CD4-positive, CD25-positive, alpha-beta regulatory T cell (primary cell): ENCODE data around the gene ATXN1. TPM values are rescaled to one million over a fixed set of nuclear protein-coding genes. Genes with fewer than 3 reads are reported as not detected.

Experiments
- ATAC-seq, 2 donors: fragments of 150-1000 bp; cut with Tn5 transposase; one replicate each; pipeline ENCODE4 v1.10.0; 2021; ENCODE audit warnings: low read depth in 2 of 2, moderate number of reproducible peaks in 2 of 2, moderate library complexity in 1 of 2
- DNase-seq, 3 donors: peaks; one replicate each; pipeline versions ENCODE4 v3.0.0 to v3.0.0-alpha.2; 2012 to 2022; ENCODE audit warnings: mixed read lengths in 1 of 3
- H3K27ac ChIP-seq: one replicate; pipeline ENCODE4 v1.7.0; 2013; ENCODE audit warnings: mild to moderate bottlenecking, low read length; ENCODE audit not compliant: insufficient read depth, poor library complexity, severe bottlenecking
- H3K27me3 ChIP-seq: one replicate; pipeline ENCODE4 v1.7.0; 2013; ENCODE audit warnings: low read length; ENCODE audit not compliant: control insufficient read depth, insufficient read depth
- H3K36me3 ChIP-seq: one replicate; pipeline ENCODE4 v1.7.0; 2013; ENCODE audit warnings: mild to moderate bottlenecking, low read length, moderate library complexity; ENCODE audit not compliant: control insufficient read depth, insufficient read depth
- H3K4me1 ChIP-seq: 2 replicates; pipeline ENCODE4 v1.7.0; 2013; ENCODE audit warnings: mild to moderate bottlenecking, low read length; ENCODE audit not compliant: insufficient read depth, control insufficient read depth, poor library complexity, severe bottlenecking
- H3K4me3 ChIP-seq: one replicate; pipeline ENCODE4 v1.7.0; 2013; ENCODE audit warnings: low read depth, mild to moderate bottlenecking, low read length, moderate library complexity
- H3K9me3 ChIP-seq, 2 experiments: 1 replicate in 1 of 2; 2 replicates in 1 of 2; pipeline ENCODE4 v1.7.0; 2013; ENCODE audit warnings: low read length in 2 of 2, mild to moderate bottlenecking in 1 of 2, moderate library complexity in 1 of 2; ENCODE audit not compliant: control insufficient read depth in 2 of 2
- H3K27ac Mint-ChIP-seq, 3 donors: one replicate each; pipeline ENCODE4 v1.8.0; 2020 to 2022; ENCODE audit warnings: mild to moderate bottlenecking in 3 of 3, mixed read lengths in 3 of 3, moderate library complexity in 2 of 3
- H3K27me3 Mint-ChIP-seq: one replicate; pipeline ENCODE4 v1.8.0; 2022; ENCODE audit warnings: mild to moderate bottlenecking, mixed read lengths
- H3K36me3 Mint-ChIP-seq: one replicate; pipeline ENCODE4 v1.8.0; 2020; ENCODE audit warnings: mixed read lengths
- H3K4me1 Mint-ChIP-seq, 4 donors: one replicate each; pipeline ENCODE4 v1.8.0; 2020 to 2022; ENCODE audit warnings: mixed read lengths in 4 of 4, mild to moderate bottlenecking in 1 of 4
- H3K4me3 Mint-ChIP-seq, 4 donors: one replicate each; pipeline ENCODE4 v1.8.0; 2020 to 2022; ENCODE audit warnings: mild to moderate bottlenecking in 4 of 4, mixed read lengths in 4 of 4, moderate library complexity in 3 of 4
- H3K9me3 Mint-ChIP-seq, 7 donors: one replicate each; pipeline ENCODE4 v1.8.0; 2020 to 2022; ENCODE audit warnings: mixed read lengths in 7 of 7, mild to moderate bottlenecking in 3 of 7, moderate library complexity in 2 of 7
- polyA plus RNA-seq, 4 donors: library from polyadenylated mRNA; unstranded; fragments of 300-500 nt; fragmentation: Illumina TruSeq; gene quantifications; one replicate each; pipeline ENCODE4 v1.2.3, GENCODE V29; 2021
- total RNA-seq: library from RNA; stranded (reverse); gene quantifications from one replicate; pipeline ENCODE4 v1.2.3, GENCODE V29; 2022

Gene ATXN1
- total and polyA plus RNA-seq, 5 donors from 2014 or later = 15.8 to 191 (median 19.2) TPM

DNA sequence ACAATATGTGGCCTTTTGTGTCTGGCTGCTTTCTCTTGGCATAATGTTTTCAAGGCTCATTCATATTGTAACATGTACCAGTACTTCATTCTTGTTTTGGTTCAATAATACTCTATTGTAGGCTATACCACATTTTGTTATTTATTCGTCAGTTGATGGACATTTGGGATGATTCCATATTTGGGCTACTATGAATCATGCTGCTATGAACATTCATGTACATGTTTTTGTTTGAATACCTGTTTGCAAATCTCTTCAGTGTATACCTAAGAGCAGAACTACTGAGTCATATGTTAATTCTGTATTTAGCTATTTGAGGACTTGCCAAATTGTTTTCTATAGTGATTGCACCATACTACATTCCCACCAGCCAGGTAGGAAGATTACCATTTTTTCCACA is 263.0 kb downstream of the ATXN1 start:
- H3K27ac Mint-ChIP-seq = peak overlapping the region in 1 of 3 donors; percentile 70
- H3K36me3 Mint-ChIP-seq = peaks cover 22% of the 10 kb centered on the region
- H3K4me3 Mint-ChIP-seq = no peak overlapping the region
- DNase-seq (no peak), ATAC-seq (no peak)
- Histone ChIP-seq H3K4me3 (no peak overlapping the region), H3K4me1 (peaks cover 17% of the 10 kb centered on the region), H3K27ac (no peak overlapping the region), H3K9me3 (no peaks in the 10 kb centered on the region), H3K27me3 (no peaks in the 10 kb centered on the region), H3K36me3 (peaks cover 5% of the 10 kb centered on the region)
- peaks cover 0 to 7% (median 0%) of the 10 kb centered on the region in 7 donors for H3K9me3 Mint-ChIP-seq
- peaks cover 5 to 49% (median 44%) of the 10 kb centered on the region in 4 donors for H3K4me1 Mint-ChIP-seq
- H3K27me3 Mint-ChIP-seq = no peaks in the 10 kb centered on the region

GRCh38 chr6:16496991-16497801 is 264.1 kb downstream of the ATXN1 start:
- DNase-seq = no peak
- no peak overlapping the region for H3K4me3 Mint-ChIP-seq
- H3K27me3 ChIP-seq = no peaks in the 10 kb centered on the region
- H3K4me1 Mint-ChIP-seq = peaks cover 5 to 54% (median 41%) of the 10 kb centered on the region in 4 donors
- no peak overlapping the region for H3K27ac ChIP-seq
- H3K9me3 Mint-ChIP-seq = peaks cover 0 to 7% (median 0%) of the 10 kb centered on the region in 7 donors
- ATAC-seq = no peak
- H3K27me3 Mint-ChIP-seq = no peaks in the 10 kb centered on the region
- H3K27ac Mint-ChIP-seq = peak overlapping the region in 2 of 3 donors; percentile 26 to 89
- peaks cover 16% of the 10 kb centered on the region for H3K4me1 ChIP-seq
- H3K36me3 ChIP-seq = peaks cover 5% of the 10 kb centered on the region
- H3K4me3 ChIP-seq = no peak overlapping the region
- no peaks in the 10 kb centered on the region for H3K9me3 ChIP-seq
- peaks cover 25% of the 10 kb centered on the region for H3K36me3 Mint-ChIP-seq

GRCh38 chr6:16496210-16496609 is 265.1 kb downstream of the ATXN1 start:
- ATAC-seq (peak; percentile 50 to 64), DNase-seq (peak in 1 of 3 donors; percentile 59)
- Mint-ChIP-seq H3K36me3 (peaks cover 25% of the 10 kb centered on the region), H3K4me1 (peaks cover 5 to 53% (median 43%) of the 10 kb centered on the region in 4 donors), H3K27ac (peak overlapping the region in 2 of 3 donors; percentile 4 to 69), H3K4me3 (peak overlapping the region in 1 of 4 donors; percentile 28), H3K9me3 (peaks cover 0 to 7% (median 0%) of the 10 kb centered on the region in 7 donors), H3K27me3 (no peaks in the 10 kb centered on the region)
- H3K9me3 ChIP-seq = no peaks in the 10 kb centered on the region
- peaks cover 16% of the 10 kb centered on the region for H3K4me1 ChIP-seq
- H3K4me3 ChIP-seq = no peak overlapping the region
- no peaks in the 10 kb centered on the region for H3K27me3 ChIP-seq
- no peak overlapping the region for H3K27ac ChIP-seq
- peaks cover 5% of the 10 kb centered on the region for H3K36me3 ChIP-seq

GRCh38 chr6:16494793-16495192 is 266.5 kb downstream of the ATXN1 start:
- Histone ChIP-seq H3K4me3 (no peak overlapping the region), H3K27me3 (no peaks in the 10 kb centered on the region), H3K9me3 (no peaks in the 10 kb centered on the region), H3K27ac (no peak overlapping the region), H3K36me3 (peaks cover 4% of the 10 kb centered on the region), H3K4me1 (peaks cover 17% of the 10 kb centered on the region)
- ATAC-seq = peak; percentile 34 to 50
- Mint-ChIP-seq H3K36me3 (peaks cover 21% of the 10 kb centered on the region), H3K4me1 (peaks cover 5 to 63% (median 51%) of the 10 kb centered on the region in 4 donors), H3K27me3 (no peaks in the 10 kb centered on the region), H3K9me3 (peaks cover 0 to 7% (median 0%) of the 10 kb centered on the region in 7 donors), H3K27ac (peak overlapping the region in 2 of 3 donors; percentile 82 to 83), H3K4me3 (no peak overlapping the region)
- no peak for DNase-seq

- Histone ChIP-seq H3K27me3 (no peaks in the 10 kb centered on the region), H3K9me3 (no peaks in the 10 kb centered on the region), H3K4me3 (no peak overlapping the region), H3K27ac (no peak overlapping the region), H3K36me3 (peaks cover 2% of the 10 kb centered on the region), H3K4me1 (peaks cover 27% of the 10 kb centered on the region)
- DNase-seq (no peak), ATAC-seq (no peak)
- peaks cover 11 to 73% (median 58%) of the 10 kb centered on the region in 4 donors for H3K4me1 Mint-ChIP-seq
- H3K9me3 Mint-ChIP-seq = peaks cover 0 to 2% (median 0%) of the 10 kb centered on the region in 7 donors
- no peak overlapping the region for H3K4me3 Mint-ChIP-seq
- no peaks in the 10 kb centered on the region for H3K27me3 Mint-ChIP-seq
- H3K27ac Mint-ChIP-seq = peak overlapping the region in 1 of 3 donors; percentile 45
- H3K36me3 Mint-ChIP-seq = peaks cover 18% of the 10 kb centered on the region
Measured at GRCh38 chr6:16493802-16494201, 267.5 kb downstream of the ATXN1 start.

GRCh38 chr6:16493112-16493511 is 268.1 kb downstream of the ATXN1 start:
- no peak overlapping the region for H3K27ac ChIP-seq
- no peaks in the 10 kb centered on the region for H3K27me3 Mint-ChIP-seq
- H3K4me3 Mint-ChIP-seq = no peak overlapping the region
- peaks cover 18 to 77% (median 61%) of the 10 kb centered on the region in 4 donors for H3K4me1 Mint-ChIP-seq
- ATAC-seq = no peak
- no peaks in the 10 kb centered on the region for H3K9me3 ChIP-seq
- H3K27me3 ChIP-seq = no peaks in the 10 kb centered on the region
- no peak overlapping the region for H3K4me3 ChIP-seq
- no peaks in the 10 kb centered on the region for H3K9me3 Mint-ChIP-seq
- H3K4me1 ChIP-seq = peaks cover 33% of the 10 kb centered on the region
- H3K27ac Mint-ChIP-seq = peak overlapping the region in 2 of 3 donors; percentile 29 to 97
- peaks cover 2% of the 10 kb centered on the region for H3K36me3 ChIP-seq
- no peak for DNase-seq
- peaks cover 13% of the 10 kb centered on the region for H3K36me3 Mint-ChIP-seq

- H3K27me3 ChIP-seq = no peaks in the 10 kb centered on the region
- no peak for DNase-seq
- H3K4me1 ChIP-seq = peaks cover 47% of the 10 kb centered on the region
- H3K4me3 ChIP-seq = no peak overlapping the region
- Mint-ChIP-seq H3K27ac (peak overlapping the region in 2 of 3 donors; percentile 28 to 36), H3K36me3 (peaks cover 7% of the 10 kb centered on the region), H3K9me3 (no peaks in the 10 kb centered on the region), H3K4me3 (no peak overlapping the region), H3K27me3 (no peaks in the 10 kb centered on the region), H3K4me1 (peaks cover 25 to 82% (median 66%) of the 10 kb centered on the region in 4 donors)
- ATAC-seq = no peak
- H3K9me3 ChIP-seq = no peaks in the 10 kb centered on the region
- H3K36me3 ChIP-seq = peaks cover 2% of the 10 kb centered on the region
- no peak overlapping the region for H3K27ac ChIP-seq
Measured at GRCh38 chr6:16491666-16492313, 269.5 kb downstream of the ATXN1 start.
